ENCODE data around the gene ZNF716. TPM values are rescaled to one million over a fixed set of nuclear protein-coding genes. Genes with fewer than 3 reads are reported as not detected.

ZNF716 gene
- total RNA-seq, 1 donor from 2014 or later = not detected

DNA sequence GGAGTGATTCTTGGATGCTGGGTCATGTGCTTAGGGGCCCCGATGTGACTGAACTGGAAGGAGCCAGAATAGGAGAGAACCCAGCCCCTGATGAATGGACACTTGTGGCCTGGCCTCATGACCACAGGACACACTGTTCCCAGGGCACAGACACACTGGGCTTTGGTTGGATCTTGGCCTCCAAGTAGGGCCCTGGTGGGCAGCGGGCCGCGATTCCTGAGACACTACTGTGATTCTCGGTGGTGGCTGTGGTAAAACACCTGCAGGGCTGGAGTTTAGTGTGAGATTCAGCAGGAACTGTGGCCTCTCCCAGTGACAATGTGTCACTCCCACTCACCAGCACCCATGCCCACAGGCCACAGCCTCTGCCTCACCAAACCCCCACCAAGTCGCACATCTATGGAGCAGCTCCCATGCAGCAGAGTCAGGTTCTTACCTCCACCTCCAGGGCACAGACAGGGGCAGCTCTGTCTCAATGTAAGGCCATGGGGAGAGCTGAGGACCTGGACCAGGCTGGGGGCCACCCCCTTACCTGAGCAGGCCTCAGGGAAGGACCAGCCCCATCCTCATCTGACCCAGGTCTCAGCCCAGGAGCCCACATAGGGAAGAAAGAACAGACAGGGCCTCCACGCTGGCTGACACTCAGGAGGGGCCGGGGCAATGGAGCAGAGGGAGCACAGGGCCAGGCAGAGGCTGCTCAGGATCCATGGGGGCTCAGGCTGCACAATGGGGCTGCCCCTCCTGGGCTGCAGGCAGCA is 33.2 kb upstream of the ZNF716 start:
- TF ChIP-seq, protein P1, sequence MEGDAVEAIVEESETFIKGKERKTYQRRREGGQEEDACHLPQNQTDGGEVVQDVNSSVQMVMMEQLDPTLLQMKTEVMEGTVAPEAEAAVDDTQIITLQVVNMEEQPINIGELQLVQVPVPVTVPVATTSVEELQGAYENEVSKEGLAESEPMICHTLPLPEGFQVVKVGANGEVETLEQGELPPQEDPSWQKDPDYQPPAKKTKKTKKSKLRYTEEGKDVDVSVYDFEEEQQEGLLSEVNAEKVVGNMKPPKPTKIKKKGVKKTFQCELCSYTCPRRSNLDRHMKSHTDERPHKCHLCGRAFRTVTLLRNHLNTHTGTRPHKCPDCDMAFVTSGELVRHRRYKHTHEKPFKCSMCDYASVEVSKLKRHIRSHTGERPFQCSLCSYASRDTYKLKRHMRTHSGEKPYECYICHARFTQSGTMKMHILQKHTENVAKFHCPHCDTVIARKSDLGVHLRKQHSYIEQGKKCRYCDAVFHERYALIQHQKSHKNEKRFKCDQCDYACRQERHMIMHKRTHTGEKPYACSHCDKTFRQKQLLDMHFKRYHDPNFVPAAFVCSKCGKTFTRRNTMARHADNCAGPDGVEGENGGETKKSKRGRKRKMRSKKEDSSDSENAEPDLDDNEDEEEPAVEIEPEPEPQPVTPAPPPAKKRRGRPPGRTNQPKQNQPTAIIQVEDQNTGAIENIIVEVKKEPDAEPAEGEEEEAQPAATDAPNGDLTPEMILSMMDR (conservative IDR thresholded peaks at IDR 0.05; ENCODE audit: low read depth, low read length) = no peak
- H3K4me3 ChIP-seq (ENCODE audit: low read depth, low read length) = no peak overlapping the region
- no peak for DNase-seq (ENCODE audit: low read depth)

- TF ChIP-seq, protein P1 (conservative IDR thresholded peaks at IDR 0.05; ENCODE audit: low read depth, low read length) = no peak
- DNase-seq (ENCODE audit: low read depth) = no peak
- H3K4me3 ChIP-seq (ENCODE audit: low read depth, low read length) = no peak overlapping the region
Observed at GRCh38 chr7:57417736-57418135, 32.2 kb upstream of the ZNF716 start.

GRCh38 chr7:57423768-57424167 is 26.2 kb upstream of the ZNF716 start:
- H3K4me3 ChIP-seq (ENCODE audit: low read depth, low read length) = no peak overlapping the region
- DNase-seq (ENCODE audit: low read depth) = no peak
- TF ChIP-seq, protein P1 (conservative IDR thresholded peaks at IDR 0.05; ENCODE audit: low read depth, low read length) = no peak

GRCh38 chr7:57424515-57425238 is 25.3 kb upstream of the ZNF716 start:
- no peak overlapping the region for H3K4me3 ChIP-seq (ENCODE audit: low read depth, low read length)
- no peak for DNase-seq (ENCODE audit: low read depth)
- TF ChIP-seq, protein P1 (conservative IDR thresholded peaks at IDR 0.05; ENCODE audit: low read depth, low read length) = no peak

GRCh38 chr7:57425239-57425944 is 24.6 kb upstream of the ZNF716 start:
- no peak for DNase-seq (ENCODE audit: low read depth)
- no peak overlapping the region for H3K4me3 ChIP-seq (ENCODE audit: low read depth, low read length)
- TF ChIP-seq, protein P1 (conservative IDR thresholded peaks at IDR 0.05; ENCODE audit: low read depth, low read length) = no peak

GRCh38 chr7:57425969-57426628 is 23.9 kb upstream of the ZNF716 start:
- no peak overlapping the region for H3K4me3 ChIP-seq (ENCODE audit: low read depth, low read length)
- TF ChIP-seq, protein P1 (conservative IDR thresholded peaks at IDR 0.05; ENCODE audit: low read depth, low read length) = peak; percentile 13
- DNase-seq (ENCODE audit: low read depth) = no peak

Data from epithelial cell of proximal tubule (primary cell).